ENCODE data around the gene STX16.
A peak's percentile ranks its signal among the peaks of the same experiment; 100 is the strongest.

STX16 gene

GRCh38 chr20:58650776-58651558 lies at the start of gene STX16:
TSS of gene STX16 (plus strand) at chr20:58651283. CDS start at chr20:58652007, 724 bp downstream.
- peak; percentile 96 for DNase-seq (ENCODE audit: extremely low read depth, insufficient read length)
- no peaks in the 10 kb centered on the region for H3K36me3 ChIP-seq (ENCODE audit: control insufficient read depth, insufficient read depth, low read length)

GRCh38 chr20:58602124-58602523 lies 49.0 kb upstream of the STX16 start:
- no peak for DNase-seq (ENCODE audit: extremely low read depth, insufficient read length)
- Histone ChIP-seq H3K27me3 (replicated peaks; ENCODE audit: control insufficient read depth, insufficient read depth, low read length) (peaks cover 1% of the 10 kb centered on the region), H3K36me3 (ENCODE audit: control insufficient read depth, insufficient read depth, low read length) (no peaks in the 10 kb centered on the region), H3K4me3 (replicated peaks; ENCODE audit: low read depth, low read length) (no peak overlapping the region)
- TF ChIP-seq CTCF (IDR thresholded peaks at IDR 0.05; ENCODE audit: insufficient read depth, low read length, poor library complexity, severe bottlenecking) = no peak

More at GRCh38 chr20:58650776-58651558, at the start of gene STX16:
- TF ChIP-seq CTCF (IDR thresholded peaks at IDR 0.05; ENCODE audit: insufficient read depth, low read length, poor library complexity, severe bottlenecking) = no peak
- Histone ChIP-seq H3K4me3 (replicated peaks; ENCODE audit: low read depth, low read length) (peak within 1 kb of the TSS; percentile 96), H3K27me3 (replicated peaks; ENCODE audit: control insufficient read depth, insufficient read depth, low read length) (no peaks in the 10 kb centered on the region)

- no peak for TF ChIP-seq CTCF (IDR thresholded peaks at IDR 0.05; ENCODE audit: insufficient read depth, low read length, poor library complexity, severe bottlenecking)
- no peak for DNase-seq (ENCODE audit: extremely low read depth, insufficient read length)
- H3K4me3 ChIP-seq (replicated peaks; ENCODE audit: low read depth, low read length) = no peak overlapping the region
- H3K36me3 ChIP-seq (ENCODE audit: control insufficient read depth, insufficient read depth, low read length) = no peaks in the 10 kb centered on the region
- peaks cover 1% of the 10 kb centered on the region for H3K27me3 ChIP-seq (replicated peaks; ENCODE audit: control insufficient read depth, insufficient read depth, low read length)
Observed at GRCh38 chr20:58603721-58604120, 47.4 kb upstream of the STX16 start.

- TF ChIP-seq CTCF (IDR thresholded peaks at IDR 0.05; ENCODE audit: insufficient read depth, low read length, poor library complexity, severe bottlenecking) = no peak
- peaks cover 1% of the 10 kb centered on the region for H3K27me3 ChIP-seq (replicated peaks; ENCODE audit: control insufficient read depth, insufficient read depth, low read length)
- H3K4me3 ChIP-seq (replicated peaks; ENCODE audit: low read depth, low read length) = no peak overlapping the region
- no peak for DNase-seq (ENCODE audit: extremely low read depth, insufficient read length)
- H3K36me3 ChIP-seq (ENCODE audit: control insufficient read depth, insufficient read depth, low read length) = no peaks in the 10 kb centered on the region
Observed at GRCh38 chr20:58604128-58604881, 46.8 kb upstream of the STX16 start.

- DNase-seq (ENCODE audit: extremely low read depth, insufficient read length) = no peak
- Histone ChIP-seq H3K4me3 (replicated peaks; ENCODE audit: low read depth, low read length) (no peak overlapping the region), H3K27me3 (replicated peaks; ENCODE audit: control insufficient read depth, insufficient read depth, low read length) (peaks cover 1% of the 10 kb centered on the region), H3K36me3 (ENCODE audit: control insufficient read depth, insufficient read depth, low read length) (no peaks in the 10 kb centered on the region)
- TF ChIP-seq CTCF (IDR thresholded peaks at IDR 0.05; ENCODE audit: insufficient read depth, low read length, poor library complexity, severe bottlenecking) = no peak
Observed at GRCh38 chr20:58605292-58606065, 45.6 kb upstream of the STX16 start.
